ENCODE measurements around the gene RYR2. TPM values are rescaled to one million over a fixed set of nuclear protein-coding genes. Genes with fewer than 3 reads are reported as not detected.

The RYR2 gene
- total RNA-seq, 4 donors from 2014 or later, result 1.2 to 7.0 (median 2.5) TPM

DNA sequence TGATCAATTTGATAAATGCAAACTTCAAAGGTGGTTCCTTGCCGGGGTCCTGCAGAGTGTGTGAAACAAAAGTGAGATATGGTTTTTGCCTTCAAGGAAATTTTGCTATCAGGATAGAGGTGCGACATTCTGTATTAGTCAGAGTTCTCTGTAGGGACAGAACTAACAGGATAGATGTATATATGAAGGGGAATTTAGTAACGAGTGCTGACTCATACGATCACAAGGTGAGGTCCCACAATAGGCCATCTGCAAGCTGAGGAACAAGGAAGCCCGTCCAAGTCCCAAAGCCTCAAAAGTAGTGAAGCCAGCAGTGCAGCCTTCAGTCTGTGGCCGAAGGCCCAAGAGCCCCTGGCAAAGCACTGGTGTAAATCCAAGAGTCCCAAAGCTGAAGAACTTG, 157.0 kb downstream of the RYR2 start:
- 63 to 91% methylated on average over 2 to 6 of the region's 6 CpGs for WGBS, 2 donors (ENCODE audit: low coverage in 1 of 2)
- Histone ChIP-seq H3K4me3 (no peak overlapping the region), H3K27ac (no peak overlapping the region), H3K27me3 (no peaks in the 10 kb centered on the region), H3K36me3 (no peaks in the 10 kb centered on the region), H3K9me3 (no peaks in the 10 kb centered on the region), H3K4me1 (peaks cover 4 to 12% (median 7%) of the 10 kb centered on the region in 4 donors)
- in situ Hi-C loops (cut with MboI; ENCODE audit: low pct_ligation_motif_present in 1 of 4, low pct_unique_long_range_greater_than_20kb in 1 of 4, low sequenced_read_pairs in 3 of 4) (no loop called here), intact Hi-C loops (cut with DNase I; ENCODE audit: low total_unique reads) (no loop called here)
- DNase-seq, result no peak
- TF ChIP-seq, protein P1, sequence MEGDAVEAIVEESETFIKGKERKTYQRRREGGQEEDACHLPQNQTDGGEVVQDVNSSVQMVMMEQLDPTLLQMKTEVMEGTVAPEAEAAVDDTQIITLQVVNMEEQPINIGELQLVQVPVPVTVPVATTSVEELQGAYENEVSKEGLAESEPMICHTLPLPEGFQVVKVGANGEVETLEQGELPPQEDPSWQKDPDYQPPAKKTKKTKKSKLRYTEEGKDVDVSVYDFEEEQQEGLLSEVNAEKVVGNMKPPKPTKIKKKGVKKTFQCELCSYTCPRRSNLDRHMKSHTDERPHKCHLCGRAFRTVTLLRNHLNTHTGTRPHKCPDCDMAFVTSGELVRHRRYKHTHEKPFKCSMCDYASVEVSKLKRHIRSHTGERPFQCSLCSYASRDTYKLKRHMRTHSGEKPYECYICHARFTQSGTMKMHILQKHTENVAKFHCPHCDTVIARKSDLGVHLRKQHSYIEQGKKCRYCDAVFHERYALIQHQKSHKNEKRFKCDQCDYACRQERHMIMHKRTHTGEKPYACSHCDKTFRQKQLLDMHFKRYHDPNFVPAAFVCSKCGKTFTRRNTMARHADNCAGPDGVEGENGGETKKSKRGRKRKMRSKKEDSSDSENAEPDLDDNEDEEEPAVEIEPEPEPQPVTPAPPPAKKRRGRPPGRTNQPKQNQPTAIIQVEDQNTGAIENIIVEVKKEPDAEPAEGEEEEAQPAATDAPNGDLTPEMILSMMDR (IDR thresholded peaks at IDR 0.05), result no peak
- TF ChIP-seq POLR2A (IDR thresholded peaks at IDR 0.05) (no peak), EP300 (IDR thresholded peaks at IDR 0.05; ENCODE audit: low read depth) (no peak), POLR2AphosphoS5 (IDR thresholded peaks at IDR 0.05) (no peak)

DNA sequence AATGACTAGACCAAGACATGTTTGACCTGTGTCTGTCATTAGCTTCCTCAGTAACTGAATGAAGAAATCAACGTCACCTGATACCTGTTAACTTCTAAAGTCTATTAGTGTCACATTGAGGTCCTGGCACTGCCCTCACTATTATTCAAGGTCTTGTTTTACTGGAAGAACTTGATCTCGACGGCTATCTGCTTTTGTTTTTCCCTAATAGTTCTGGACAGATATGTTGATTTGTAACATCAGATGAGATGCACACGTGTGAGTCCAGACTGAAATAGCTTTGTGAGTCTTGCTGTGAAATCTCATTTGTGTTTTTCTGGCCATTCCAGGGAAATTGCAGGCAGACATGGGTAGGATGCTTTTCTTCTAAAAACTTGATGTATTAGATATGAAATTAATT, 159.2 kb downstream of the RYR2 start:
- intact Hi-C loops (cut with DNase I; ENCODE audit: low total_unique reads), result no loop called here
- Histone ChIP-seq H3K27me3 (no peaks in the 10 kb centered on the region), H3K4me1 (peaks cover 4 to 12% (median 7%) of the 10 kb centered on the region in 4 donors), H3K27ac (no peak overlapping the region), H3K4me3 (no peak overlapping the region), H3K36me3 (no peaks in the 10 kb centered on the region), H3K9me3 (no peaks in the 10 kb centered on the region)
- in situ Hi-C loops (cut with MboI; ENCODE audit: low pct_ligation_motif_present in 1 of 4, low pct_unique_long_range_greater_than_20kb in 1 of 4, low sequenced_read_pairs in 3 of 4), result no loop called here
- DNase-seq, result no peak
- WGBS, 2 donors (ENCODE audit: low coverage in 1 of 2), result 76 to 93% methylated on average over 4 of the region's 4 CpGs
- TF ChIP-seq, protein P1 (IDR thresholded peaks at IDR 0.05), result no peak
- TF ChIP-seq EP300 (IDR thresholded peaks at IDR 0.05; ENCODE audit: low read depth) (no peak), POLR2A (IDR thresholded peaks at IDR 0.05) (no peak), POLR2AphosphoS5 (IDR thresholded peaks at IDR 0.05) (no peak)

DNA sequence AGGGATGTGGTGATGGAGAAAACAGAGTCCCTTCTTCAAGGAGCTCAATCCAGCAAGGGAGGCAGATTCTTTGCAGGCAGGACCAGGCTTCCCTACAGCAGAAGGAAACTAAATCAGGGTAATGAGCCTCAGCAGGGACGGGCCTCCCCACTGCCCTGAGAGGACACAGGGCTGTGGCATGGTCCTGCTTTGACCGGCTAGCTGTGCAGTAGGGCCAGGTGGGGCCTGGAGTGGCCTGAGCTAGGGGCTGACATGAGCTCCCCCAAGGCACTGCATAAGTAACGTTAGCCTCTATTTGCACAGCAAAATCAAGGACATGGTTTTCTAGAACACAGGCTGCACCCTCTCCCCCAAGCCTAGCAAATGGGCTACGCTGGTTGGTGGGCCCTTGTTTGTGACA, 162.9 kb downstream of the RYR2 start:
- intact Hi-C loops (cut with DNase I; ENCODE audit: low total_unique reads), result no loop called here
- in situ Hi-C loops (cut with MboI; ENCODE audit: low pct_ligation_motif_present in 1 of 4, low pct_unique_long_range_greater_than_20kb in 1 of 4, low sequenced_read_pairs in 3 of 4), result no loop called here
- Histone ChIP-seq H3K4me3 (no peak overlapping the region), H3K27ac (no peak overlapping the region), H3K4me1 (no peaks in the 10 kb centered on the region), H3K27me3 (no peaks in the 10 kb centered on the region), H3K9me3 (no peaks in the 10 kb centered on the region), H3K36me3 (no peaks in the 10 kb centered on the region)
- TF ChIP-seq EP300 (IDR thresholded peaks at IDR 0.05; ENCODE audit: low read depth) (no peak), POLR2AphosphoS5 (IDR thresholded peaks at IDR 0.05) (no peak), POLR2A (IDR thresholded peaks at IDR 0.05) (no peak)
- TF ChIP-seq, protein P1 (IDR thresholded peaks at IDR 0.05), result no peak
- DNase-seq, result no peak
- 80% methylated on average over 4 of the region's 4 CpGs; no CpG with 5 or more reads in 1 of the 2 donors for WGBS, 2 donors (ENCODE audit: low coverage in 1 of 2)

DNA sequence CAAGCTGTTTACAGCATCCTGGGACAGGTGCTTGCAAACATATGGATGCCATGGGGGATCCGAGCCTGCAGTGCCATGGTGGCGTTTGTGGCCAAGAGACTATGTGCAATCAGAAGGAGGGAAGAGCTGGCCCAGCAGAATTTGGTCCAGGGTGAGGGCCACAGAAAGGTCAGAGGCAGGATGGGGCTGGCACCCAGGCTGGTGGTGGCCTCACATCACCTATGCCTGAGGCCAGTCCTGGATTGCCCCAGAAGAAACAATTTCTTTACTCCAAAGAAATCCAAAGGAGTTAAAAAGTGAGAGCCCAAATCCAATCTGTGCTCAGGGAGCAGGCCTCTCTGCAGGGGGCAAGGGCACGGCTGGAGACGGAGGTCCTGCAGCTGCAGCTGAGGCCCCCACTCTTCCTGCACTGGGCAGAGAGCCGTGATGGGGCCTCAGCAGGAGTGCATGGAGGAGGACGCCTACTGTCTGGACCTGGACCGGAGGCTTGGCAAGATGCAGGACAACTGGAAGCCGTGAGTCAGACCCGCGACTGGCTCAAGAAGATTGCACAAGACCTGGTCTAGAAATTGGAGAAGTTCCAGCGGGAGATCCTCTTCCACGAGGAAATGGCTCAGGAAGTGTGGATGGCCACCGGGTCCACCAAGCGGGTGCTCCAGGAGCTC, 163.5 kb downstream of the RYR2 start:
- intact Hi-C loops (cut with DNase I; ENCODE audit: low total_unique reads), result no loop called here
- no peak overlapping the region for H3K4me3 ChIP-seq

More for the DNA sequence above, 163.5 kb downstream of the RYR2 start:
- Histone ChIP-seq H3K27ac (no peak overlapping the region), H3K36me3 (no peaks in the 10 kb centered on the region), H3K27me3 (no peaks in the 10 kb centered on the region), H3K4me1 (no peaks in the 10 kb centered on the region), H3K9me3 (no peaks in the 10 kb centered on the region)
- no peak for DNase-seq
- WGBS, 2 donors (ENCODE audit: low coverage in 1 of 2), result 69 to 72% methylated on average over 5 to 14 of the region's 14 CpGs
- TF ChIP-seq EP300 (IDR thresholded peaks at IDR 0.05; ENCODE audit: low read depth) (no peak), POLR2AphosphoS5 (IDR thresholded peaks at IDR 0.05) (no peak), POLR2A (IDR thresholded peaks at IDR 0.05) (no peak)
- TF ChIP-seq, protein P1 (IDR thresholded peaks at IDR 0.05), result no peak
- in situ Hi-C loops (cut with MboI; ENCODE audit: low pct_ligation_motif_present in 1 of 4, low pct_unique_long_range_greater_than_20kb in 1 of 4, low sequenced_read_pairs in 3 of 4), result no loop called here
